ENCODE results near the gene CALCR.

DNA sequence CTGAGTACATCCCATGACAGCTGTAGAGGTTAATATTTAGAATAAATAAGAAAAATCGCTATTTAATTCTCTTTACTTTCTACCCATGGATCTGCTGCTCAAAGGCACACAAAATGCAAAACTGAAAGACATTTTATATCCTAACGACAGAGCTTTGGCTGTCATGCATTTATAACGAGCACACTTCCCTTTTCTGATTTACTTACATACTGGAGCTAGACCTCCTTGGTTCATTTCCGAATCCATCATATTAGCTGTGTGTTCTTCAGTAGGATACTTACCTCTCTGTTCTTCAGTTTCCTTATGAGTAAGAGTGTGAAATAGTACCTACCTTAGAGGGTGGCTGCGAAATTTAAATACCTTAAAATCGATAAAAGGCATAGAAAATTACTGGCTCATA, 10.9 kb downstream of the CALCR start:
- TF ChIP-seq CTCF (conservative IDR thresholded peaks at IDR 0.05; ENCODE audit: low read length) (no peak), EZH2phosphoT487 (IDR thresholded peaks at IDR 0.05; ENCODE audit: borderline replicate concordance, low read depth, low read length) (no peak)
